Right lobe of liver (tissue), 4 donors: ENCODE data around the gene LRRN2.

ENCODE experiments used
- POLR2A ChIP-seq: fragments of 450-650 bp; IDR thresholded peaks from one replicate; pipeline ENCODE4 v1.6.1; 2017; ENCODE audit warnings: antibody characterized with exemption, mild to moderate bottlenecking
- TF ChIP-seq, protein P1 (sequence below), 4 donors: fragments of 200-600 bp in 3 of 4; fragments of 450-650 bp in 1 of 4; IDR thresholded peaks; one replicate each; pipeline versions ENCODE4 v1.5.1 to v1.8.0; 2016 to 2022; ENCODE audit warnings: antibody characterized with exemption in 4 of 4, mild to moderate bottlenecking in 2 of 4
- donor health status: DM: no; HTN: no; CAD: no.
- donor health status: DM: no; HTN: no; CAD: no.
- donor health status: DM: no; HTN: yes; CAD: no.

DNA sequence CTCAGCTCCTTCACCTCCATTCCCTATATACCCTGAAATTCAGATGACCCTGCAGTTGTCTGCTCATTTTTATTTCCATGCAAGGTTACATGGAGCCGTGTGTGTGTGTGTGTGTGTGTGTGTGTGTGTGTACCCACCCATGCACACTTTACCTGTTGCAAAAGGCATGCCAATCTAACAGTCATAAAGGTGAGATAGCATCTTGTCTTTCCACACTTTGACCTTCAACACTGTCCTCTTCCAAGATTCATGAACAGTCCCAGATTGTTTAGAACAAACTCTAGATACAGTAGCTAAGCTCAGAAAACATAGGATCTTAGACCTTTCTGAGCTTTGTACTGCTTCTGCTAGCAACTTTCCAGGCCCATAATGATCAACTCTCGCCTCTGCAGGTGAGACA lies 9.5 kb downstream of the LRRN2 start:
- TF ChIP-seq, protein P1, sequence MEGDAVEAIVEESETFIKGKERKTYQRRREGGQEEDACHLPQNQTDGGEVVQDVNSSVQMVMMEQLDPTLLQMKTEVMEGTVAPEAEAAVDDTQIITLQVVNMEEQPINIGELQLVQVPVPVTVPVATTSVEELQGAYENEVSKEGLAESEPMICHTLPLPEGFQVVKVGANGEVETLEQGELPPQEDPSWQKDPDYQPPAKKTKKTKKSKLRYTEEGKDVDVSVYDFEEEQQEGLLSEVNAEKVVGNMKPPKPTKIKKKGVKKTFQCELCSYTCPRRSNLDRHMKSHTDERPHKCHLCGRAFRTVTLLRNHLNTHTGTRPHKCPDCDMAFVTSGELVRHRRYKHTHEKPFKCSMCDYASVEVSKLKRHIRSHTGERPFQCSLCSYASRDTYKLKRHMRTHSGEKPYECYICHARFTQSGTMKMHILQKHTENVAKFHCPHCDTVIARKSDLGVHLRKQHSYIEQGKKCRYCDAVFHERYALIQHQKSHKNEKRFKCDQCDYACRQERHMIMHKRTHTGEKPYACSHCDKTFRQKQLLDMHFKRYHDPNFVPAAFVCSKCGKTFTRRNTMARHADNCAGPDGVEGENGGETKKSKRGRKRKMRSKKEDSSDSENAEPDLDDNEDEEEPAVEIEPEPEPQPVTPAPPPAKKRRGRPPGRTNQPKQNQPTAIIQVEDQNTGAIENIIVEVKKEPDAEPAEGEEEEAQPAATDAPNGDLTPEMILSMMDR (IDR thresholded peaks at IDR 0.05): no peak
- TF ChIP-seq POLR2A: no peak
